SK-N-SH treated with all-trans-retinoic acid at 6 μM for 48 hours (cell line): ENCODE results near the gene STEAP4.

Experiments
- ATAC-seq: fragments of 200-7000 bp; cut with Tn5 transposase; 3 replicates; pipeline ENCODE4 v1.9.1; 2020; ENCODE audit warnings: mild to moderate bottlenecking, moderate library complexity
- ARNTL ChIP-seq: fragments of 450-650 bp; formaldehyde crosslinking; IDR thresholded peaks from 2 replicates; pipeline ENCODE4 v1.5.0; 2020; ENCODE audit warnings: low read depth, mild to moderate bottlenecking, moderate library complexity, borderline replicate concordance
- BACH2 ChIP-seq: fragments of 250-450 bp; sonication (Bioruptor Pico); IDR thresholded peaks from 2 replicates; pipeline ENCODE4 v1.9.0; 2021; ENCODE audit warnings: mild to moderate bottlenecking, borderline replicate concordance
- CREB5 ChIP-seq: fragments of 250-450 bp; sonication (Bioruptor Pico); IDR thresholded peaks from 2 replicates; pipeline ENCODE4 v1.5.1; 2020; ENCODE audit warnings: low read depth, mild to moderate bottlenecking, moderate library complexity
- CSRNP3 ChIP-seq: fragments of 250-450 bp; sonication (Bioruptor Pico); IDR thresholded peaks from 2 replicates; pipeline ENCODE4 v1.5.1; 2021; ENCODE audit warnings: mild to moderate bottlenecking, moderate library complexity
- GLIS3 ChIP-seq: fragments of 250-450 bp; sonication (Bioruptor Pico); IDR thresholded peaks from 2 replicates; pipeline ENCODE4 v1.5.0; 2020; ENCODE audit warnings: mild to moderate bottlenecking, moderate library complexity
- ISL1 ChIP-seq: fragments of 250-450 bp; sonication (Bioruptor Pico); IDR thresholded peaks from 2 replicates; pipeline ENCODE4 v2.1.2; 2022; ENCODE audit warnings: mild to moderate bottlenecking, moderate library complexity
- POU6F1 ChIP-seq: fragments of 250-450 bp; sonication (Bioruptor Pico); IDR thresholded peaks from 2 replicates; pipeline ENCODE4 v1.8.0; 2021; ENCODE audit warnings: low read depth, mild to moderate bottlenecking, moderate library complexity, borderline replicate concordance
- RARB ChIP-seq: fragments of 250-450 bp; sonication (Bioruptor Pico); IDR thresholded peaks from 2 replicates; pipeline ENCODE4 v1.8.0; 2021; ENCODE audit warnings: mild to moderate bottlenecking, moderate library complexity
- SNAI2 ChIP-seq: fragments of 250-450 bp; sonication (Bioruptor Pico); IDR thresholded peaks from 2 replicates; pipeline ENCODE4 v1.5.0; 2020; ENCODE audit warnings: mild to moderate bottlenecking, moderate library complexity
- TCF4 ChIP-seq: fragments of 250-450 bp; sonication (Bioruptor Pico); IDR thresholded peaks from 2 replicates; pipeline ENCODE4 v1.8.0; 2021; ENCODE audit warnings: mild to moderate bottlenecking, moderate library complexity, borderline replicate concordance
- TOX ChIP-seq: fragments of 250-450 bp; sonication (Bioruptor Pico); IDR thresholded peaks from 2 replicates; pipeline ENCODE4 v1.8.0; 2021; ENCODE audit warnings: mild to moderate bottlenecking, moderate library complexity, borderline replicate concordance
- TSHZ2 ChIP-seq: fragments of 250-450 bp; sonication (Bioruptor Pico); IDR thresholded peaks from 2 replicates; pipeline ENCODE4 v1.5.0; 2020; ENCODE audit warnings: mild to moderate bottlenecking, moderate library complexity
- ZC3H10 ChIP-seq: fragments of 250-450 bp; sonication (Bioruptor Pico); IDR thresholded peaks from 2 replicates; pipeline ENCODE4 v1.5.1; 2021; ENCODE audit warnings: mild to moderate bottlenecking, moderate library complexity
- ZFP3 ChIP-seq: fragments of 250-450 bp; sonication (Bioruptor Pico); IDR thresholded peaks from 2 replicates; pipeline ENCODE4 v1.5.0; 2020; ENCODE audit warnings: mild to moderate bottlenecking, moderate library complexity
- ZFP30 ChIP-seq: fragments of 450-650 bp; formaldehyde crosslinking; IDR thresholded peaks from 2 replicates; pipeline ENCODE4 v1.5.0; 2022; ENCODE audit warnings: mild to moderate bottlenecking, moderate library complexity
- ZNF565 ChIP-seq: fragments of 450-650 bp; formaldehyde crosslinking; conservative IDR thresholded peaks from 2 replicates; pipeline ENCODE4 v1.5.0; 2020; ENCODE audit warnings: low read depth, mild to moderate bottlenecking, moderate library complexity
- ZNF70 ChIP-seq: fragments of 450-650 bp; formaldehyde crosslinking; IDR thresholded peaks from 2 replicates; pipeline ENCODE4 v1.5.0; 2020; ENCODE audit warnings: mild to moderate bottlenecking, moderate library complexity
- ZNF8 ChIP-seq: fragments of 450-650 bp; formaldehyde crosslinking; IDR thresholded peaks from 2 replicates; pipeline ENCODE4 v1.5.0; 2020; ENCODE audit warnings: mild to moderate bottlenecking, moderate library complexity

Gene STEAP4

GRCh38 chr7:88289564-88290025 is 17.1 kb downstream of the STEAP4 start (continued):
- peak; percentile 77 for TF ChIP-seq CSRNP3 (CRISPR knock-in tag)
- TF ChIP-seq ZNF70 (CRISPR knock-in tag), result no peak
- no peak; the same call in 1 of the 2 replicates for TF ChIP-seq POU6F1 (CRISPR knock-in tag)
- TF ChIP-seq SNAI2 (CRISPR knock-in tag), result peak; percentile 88
- TF ChIP-seq TOX (CRISPR knock-in tag), result no peak
- peak; percentile 86 for TF ChIP-seq CREB5 (CRISPR knock-in tag)
- TF ChIP-seq ZC3H10 (CRISPR knock-in tag), result no peak
- peak; percentile 43 for TF ChIP-seq TCF4 (CRISPR knock-in tag)

GRCh38 chr7:88281749-88282148 is 24.9 kb downstream of the STEAP4 start:
- no peak for TF ChIP-seq RARB (CRISPR knock-in tag)
- TF ChIP-seq TCF4 (CRISPR knock-in tag), result no peak
- no peak for TF ChIP-seq CREB5 (CRISPR knock-in tag)
- TF ChIP-seq POU6F1 (CRISPR knock-in tag), result no peak
- TF ChIP-seq ZNF565 (CRISPR knock-in tag), result no peak
- TF ChIP-seq GLIS3, result no peak
- TF ChIP-seq ZFP3 (CRISPR knock-in tag), result no peak
- TF ChIP-seq SNAI2 (CRISPR knock-in tag), result no peak
- TF ChIP-seq TSHZ2 (CRISPR knock-in tag), result no peak
- TF ChIP-seq ZNF70 (CRISPR knock-in tag), result no peak
- no peak for TF ChIP-seq ZC3H10 (CRISPR knock-in tag)
- TF ChIP-seq ZFP30 (CRISPR knock-in tag), result no peak
- TF ChIP-seq ARNTL (CRISPR knock-in tag), result no peak
- TF ChIP-seq ISL1, result no peak
- ATAC-seq, result no peak

GRCh38 chr7:88280801-88281200 is 25.9 kb downstream of the STEAP4 start:
- no peak for TF ChIP-seq BACH2 (CRISPR knock-in tag)
- TF ChIP-seq TCF4 (CRISPR knock-in tag), result no peak
- no peak for TF ChIP-seq ZC3H10 (CRISPR knock-in tag)
- no peak for TF ChIP-seq ZNF8 (CRISPR knock-in tag)
- TF ChIP-seq GLIS3, result no peak
- TF ChIP-seq ZNF70 (CRISPR knock-in tag), result no peak
- TF ChIP-seq ARNTL (CRISPR knock-in tag), result no peak
- ATAC-seq, result no peak
